ENCODE results near the gene INTS1.
A peak's percentile ranks its signal among the peaks of the same experiment; 100 is the strongest.

INTS1 gene, protein sequence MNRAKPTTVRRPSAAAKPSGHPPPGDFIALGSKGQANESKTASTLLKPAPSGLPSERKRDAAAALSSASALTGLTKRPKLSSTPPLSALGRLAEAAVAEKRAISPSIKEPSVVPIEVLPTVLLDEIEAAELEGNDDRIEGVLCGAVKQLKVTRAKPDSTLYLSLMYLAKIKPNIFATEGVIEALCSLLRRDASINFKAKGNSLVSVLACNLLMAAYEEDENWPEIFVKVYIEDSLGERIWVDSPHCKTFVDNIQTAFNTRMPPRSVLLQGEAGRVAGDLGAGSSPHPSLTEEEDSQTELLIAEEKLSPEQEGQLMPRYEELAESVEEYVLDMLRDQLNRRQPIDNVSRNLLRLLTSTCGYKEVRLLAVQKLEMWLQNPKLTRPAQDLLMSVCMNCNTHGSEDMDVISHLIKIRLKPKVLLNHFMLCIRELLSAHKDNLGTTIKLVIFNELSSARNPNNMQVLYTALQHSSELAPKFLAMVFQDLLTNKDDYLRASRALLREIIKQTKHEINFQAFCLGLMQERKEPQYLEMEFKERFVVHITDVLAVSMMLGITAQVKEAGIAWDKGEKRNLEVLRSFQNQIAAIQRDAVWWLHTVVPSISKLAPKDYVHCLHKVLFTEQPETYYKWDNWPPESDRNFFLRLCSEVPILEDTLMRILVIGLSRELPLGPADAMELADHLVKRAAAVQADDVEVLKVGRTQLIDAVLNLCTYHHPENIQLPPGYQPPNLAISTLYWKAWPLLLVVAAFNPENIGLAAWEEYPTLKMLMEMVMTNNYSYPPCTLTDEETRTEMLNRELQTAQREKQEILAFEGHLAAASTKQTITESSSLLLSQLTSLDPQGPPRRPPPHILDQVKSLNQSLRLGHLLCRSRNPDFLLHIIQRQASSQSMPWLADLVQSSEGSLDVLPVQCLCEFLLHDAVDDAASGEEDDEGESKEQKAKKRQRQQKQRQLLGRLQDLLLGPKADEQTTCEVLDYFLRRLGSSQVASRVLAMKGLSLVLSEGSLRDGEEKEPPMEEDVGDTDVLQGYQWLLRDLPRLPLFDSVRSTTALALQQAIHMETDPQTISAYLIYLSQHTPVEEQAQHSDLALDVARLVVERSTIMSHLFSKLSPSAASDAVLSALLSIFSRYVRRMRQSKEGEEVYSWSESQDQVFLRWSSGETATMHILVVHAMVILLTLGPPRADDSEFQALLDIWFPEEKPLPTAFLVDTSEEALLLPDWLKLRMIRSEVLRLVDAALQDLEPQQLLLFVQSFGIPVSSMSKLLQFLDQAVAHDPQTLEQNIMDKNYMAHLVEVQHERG (N-terminal part only)

DNA sequence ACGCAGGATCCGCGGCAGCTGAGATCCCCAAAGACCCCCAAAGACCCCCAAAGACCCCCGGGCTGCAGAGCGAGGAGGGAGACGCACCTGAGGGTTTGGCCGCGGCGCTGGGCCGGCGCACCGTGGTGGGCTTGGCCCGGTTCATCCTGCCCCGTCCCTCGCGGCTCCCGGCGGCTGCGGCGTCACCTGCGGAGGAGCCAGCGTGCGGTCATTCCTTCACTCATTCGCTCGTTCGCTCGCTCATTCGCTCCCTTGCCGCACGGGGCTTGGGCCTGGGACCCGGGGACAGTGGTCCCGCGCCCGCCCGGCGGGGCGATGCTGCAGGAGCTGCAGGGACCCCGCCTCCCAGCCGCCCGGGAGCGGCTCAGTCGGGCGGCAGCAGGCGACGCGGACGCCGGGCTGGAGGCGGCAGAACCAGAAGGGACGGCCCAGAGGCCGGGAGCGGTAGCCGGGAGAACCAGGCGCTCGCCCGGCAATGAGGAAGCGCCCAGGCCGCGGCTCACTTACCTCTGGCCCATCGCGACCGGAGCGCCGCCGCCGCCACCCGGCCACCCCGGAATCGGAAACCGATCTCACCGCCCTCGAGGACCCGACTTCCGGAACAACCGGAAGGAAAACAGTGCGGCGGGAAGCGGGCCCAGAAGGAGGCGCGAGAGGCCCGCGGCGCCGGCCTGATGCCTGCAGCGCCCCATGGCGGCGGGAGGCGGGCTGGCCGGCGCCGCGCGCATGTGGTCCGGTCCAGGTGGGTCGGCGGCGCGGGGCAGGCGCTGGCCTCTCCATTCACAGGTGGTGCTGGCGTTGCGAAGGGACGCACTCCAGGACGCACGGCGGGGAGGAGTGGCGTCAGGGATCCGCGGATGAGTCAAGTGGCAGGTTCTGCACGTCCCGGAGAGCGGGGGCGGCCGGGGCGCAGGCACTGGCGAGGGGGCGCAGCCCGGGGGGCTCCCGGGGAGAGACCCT lies at the start of gene INTS1:
INTS1 (minus strand) TSS at position 574 of the 960 bp plus-strand sequence; CDS start at position 145, 429 bp downstream.
- ATAC-seq: peak; percentile 93
- Mint-ChIP-seq H3K9me3 (no peaks in the 10 kb centered on the region), H3K36me3 (peaks cover 34% of the 10 kb centered on the region), H3K27ac (peak within 1 kb of the TSS; percentile 87), H3K4me3 (peak within 1 kb of the TSS; percentile 80), H3K4me1 (peaks cover 36% of the 10 kb centered on the region)
- DNase-seq (ENCODE audit: low spot score in 2 of 2): peak; percentile 83 to 93

DNA sequence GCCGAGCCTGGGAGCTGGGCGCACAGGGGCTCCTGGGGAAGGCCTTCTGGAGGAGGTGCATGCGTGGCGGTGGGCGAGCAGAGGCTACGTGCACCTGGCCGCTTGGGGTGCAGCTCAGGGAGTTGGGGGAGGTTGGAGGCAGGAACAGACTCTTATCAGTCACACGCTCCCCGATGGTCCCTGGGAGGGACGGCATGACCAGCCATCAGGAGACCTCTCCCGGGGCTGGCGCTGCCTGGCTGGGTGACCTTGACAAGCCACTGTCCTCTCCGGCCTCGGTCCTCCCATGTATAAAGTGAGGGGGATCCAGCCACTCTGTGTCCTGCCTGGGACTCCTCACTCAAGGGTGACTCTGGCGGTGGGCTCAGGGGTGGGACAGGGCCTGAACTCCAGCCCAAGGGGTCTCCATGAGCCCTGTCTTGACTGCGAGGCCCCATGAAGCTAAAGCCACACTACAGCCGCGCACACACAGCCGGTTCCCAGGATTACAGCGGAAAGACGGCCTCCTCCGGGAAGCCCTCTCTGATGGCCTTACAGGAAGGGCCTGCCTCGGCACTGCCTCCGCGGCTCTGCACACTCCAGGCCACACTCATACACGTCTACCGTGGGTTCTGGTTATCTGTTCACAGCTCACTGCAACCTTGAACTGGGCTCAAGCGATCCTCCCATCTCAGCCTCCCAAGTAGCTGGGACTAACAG lies 49.5 kb upstream of the INTS1 start:
- Mint-ChIP-seq H3K27ac (no peak overlapping the region), H3K4me3 (no peak overlapping the region), H3K36me3 (no peaks in the 10 kb centered on the region), H3K9me3 (no peaks in the 10 kb centered on the region), H3K4me1 (peaks cover 3% of the 10 kb centered on the region)
- DNase-seq (ENCODE audit: low spot score in 2 of 2) (no peak), ATAC-seq (no peak)

DNA sequence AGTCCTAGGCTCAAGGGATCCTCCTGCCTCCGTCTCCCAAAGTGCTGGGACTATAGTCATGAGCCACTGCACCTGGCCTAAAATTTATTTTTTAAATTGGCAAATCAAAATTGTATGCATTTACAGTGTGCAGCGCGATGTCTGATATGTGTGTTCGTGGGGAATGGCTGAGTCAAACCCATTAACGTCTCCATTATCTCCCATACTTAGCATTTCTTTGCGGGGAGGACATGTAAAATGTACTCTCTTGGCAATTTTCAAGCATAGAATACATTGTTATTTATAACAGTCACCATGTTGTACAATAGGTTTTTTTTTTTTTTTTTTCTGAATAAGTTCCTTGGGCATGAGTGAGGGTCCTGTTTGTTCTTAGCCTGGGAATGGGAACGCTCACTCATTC lies 48.0 kb upstream of the INTS1 start:
- no peak for ATAC-seq
- H3K27ac Mint-ChIP-seq: no peak overlapping the region
- peaks cover 9% of the 10 kb centered on the region for H3K4me1 Mint-ChIP-seq
- H3K9me3 Mint-ChIP-seq: no peaks in the 10 kb centered on the region
- H3K4me3 Mint-ChIP-seq: no peak overlapping the region
- no peak for DNase-seq (ENCODE audit: low spot score in 2 of 2)
- H3K36me3 Mint-ChIP-seq: no peaks in the 10 kb centered on the region

DNA sequence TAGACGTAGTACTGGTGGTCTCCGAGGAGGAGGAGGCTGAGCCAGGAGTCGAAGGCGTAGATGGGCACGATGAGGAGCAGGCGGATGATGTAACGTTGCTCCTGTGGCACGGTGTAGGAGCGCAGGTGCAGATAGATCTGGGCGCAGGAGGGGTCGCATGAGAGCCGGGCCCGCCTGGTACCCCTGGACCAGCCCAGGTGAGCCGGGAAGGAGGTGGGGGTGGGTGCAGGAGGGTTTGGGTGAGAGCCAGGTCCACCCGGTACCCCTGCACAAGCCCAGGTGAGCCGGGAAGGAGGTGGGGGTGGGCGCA lies 46.6 kb upstream of the INTS1 start:
- H3K36me3 Mint-ChIP-seq: peaks cover 4% of the 10 kb centered on the region
- H3K27ac Mint-ChIP-seq: no peak overlapping the region
- H3K9me3 Mint-ChIP-seq: no peaks in the 10 kb centered on the region
- DNase-seq (ENCODE audit: low spot score in 2 of 2) (no peak), ATAC-seq (no peak)
- H3K4me3 Mint-ChIP-seq: no peak overlapping the region
- H3K4me1 Mint-ChIP-seq: peaks cover 9% of the 10 kb centered on the region

DNA sequence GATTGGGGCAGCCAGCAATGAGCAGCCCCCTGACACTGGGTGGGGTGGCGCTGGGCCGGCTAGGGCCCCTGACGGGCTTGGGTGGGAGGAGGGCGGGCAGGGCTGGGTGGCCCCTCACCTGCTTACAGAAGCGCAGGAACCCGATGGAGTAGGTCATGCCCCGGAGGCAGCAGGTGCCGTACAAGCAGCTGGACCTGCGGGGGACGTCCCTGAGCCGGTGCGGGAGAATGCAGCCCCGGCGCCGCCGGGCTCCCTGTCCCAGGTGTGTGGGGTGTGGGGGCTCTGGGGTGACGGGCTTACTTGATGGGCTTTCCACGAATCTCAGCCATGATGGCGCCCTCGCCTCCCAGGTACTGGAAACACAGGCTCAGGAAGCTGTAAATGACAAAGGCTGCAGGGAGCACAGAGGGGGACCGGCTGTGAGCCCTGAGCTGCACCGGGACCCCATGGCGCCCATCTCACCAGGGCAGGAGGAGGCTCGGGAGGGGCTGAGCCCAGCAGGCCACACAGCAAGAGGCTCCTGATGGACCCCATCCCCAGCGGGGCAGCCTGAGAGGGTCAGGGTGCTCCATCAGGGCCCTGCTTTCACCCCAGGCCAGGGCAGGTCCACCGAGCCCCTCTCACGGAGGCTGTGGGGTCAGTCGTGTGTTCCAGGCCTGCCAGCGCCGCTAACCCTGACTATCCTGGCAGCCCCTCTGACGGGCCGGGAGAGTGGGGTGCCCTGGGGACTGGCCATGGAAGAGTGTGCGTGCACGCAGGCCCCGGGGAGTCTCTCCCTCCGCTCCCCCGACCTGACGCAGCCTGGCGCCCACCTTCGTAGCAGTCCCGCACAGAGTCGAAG lies 46.0 kb upstream of the INTS1 start:
- ATAC-seq: no peak
- no peak for DNase-seq (ENCODE audit: low spot score in 2 of 2)
- Mint-ChIP-seq H3K36me3 (peaks cover 5% of the 10 kb centered on the region), H3K9me3 (no peaks in the 10 kb centered on the region), H3K4me1 (peaks cover 9% of the 10 kb centered on the region), H3K4me3 (no peak overlapping the region), H3K27ac (no peak overlapping the region)

DNA sequence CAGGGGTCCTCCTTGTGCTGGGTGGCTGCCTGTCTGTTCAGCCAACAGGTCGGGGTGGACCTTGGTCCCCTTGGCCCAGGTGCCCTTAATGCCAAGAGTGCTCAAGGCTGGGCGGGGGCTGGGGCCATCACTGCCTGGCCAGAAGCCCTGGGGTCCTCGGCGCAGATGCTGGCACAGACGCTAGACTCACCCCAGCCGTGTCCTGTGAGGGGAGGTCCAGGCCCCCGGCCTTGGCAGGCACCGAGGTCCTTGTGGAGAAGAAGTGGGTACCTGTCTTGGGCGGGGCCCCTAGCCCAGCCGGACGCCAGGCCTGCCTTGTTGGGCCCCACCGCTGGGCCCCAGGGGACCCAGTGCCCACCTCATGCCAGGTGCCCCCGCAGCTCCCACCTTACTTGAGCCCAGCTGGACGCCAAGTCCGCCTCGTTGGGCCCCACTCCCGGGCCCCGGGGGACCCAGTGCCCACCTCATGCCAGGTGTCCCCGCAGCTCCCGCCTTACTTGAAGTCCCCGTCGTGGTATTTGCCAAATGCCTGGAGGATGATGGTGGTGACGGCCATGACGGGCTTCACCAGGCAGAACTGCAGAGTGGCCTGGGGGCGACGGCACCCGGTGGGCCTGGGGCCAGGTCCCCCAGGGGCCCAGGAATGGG lies 45.3 kb upstream of the INTS1 start:
- Mint-ChIP-seq H3K27ac (no peak overlapping the region), H3K4me3 (no peak overlapping the region), H3K4me1 (peaks cover 9% of the 10 kb centered on the region), H3K36me3 (peaks cover 10% of the 10 kb centered on the region), H3K9me3 (no peaks in the 10 kb centered on the region)
- no peak for DNase-seq (ENCODE audit: low spot score in 2 of 2)
- ATAC-seq: no peak

DNA sequence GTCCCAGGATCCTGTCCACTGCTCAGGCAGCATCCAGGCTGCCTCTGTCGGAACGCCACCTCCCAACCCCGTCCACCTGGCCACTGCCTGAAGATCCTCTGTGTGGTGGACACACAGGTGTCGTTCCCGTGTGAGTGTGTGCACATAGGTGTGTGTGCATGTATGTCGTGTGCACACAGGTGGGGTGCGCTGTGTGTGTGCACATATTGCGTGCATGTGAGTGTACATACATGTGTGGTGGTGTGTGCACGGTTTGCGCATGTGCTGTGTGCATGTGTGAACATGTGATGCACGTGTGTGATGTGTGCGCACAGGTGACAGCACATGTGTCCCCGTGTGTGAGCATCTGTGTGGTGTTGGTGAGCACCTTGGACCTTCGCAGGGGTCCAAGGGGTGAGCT lies 44.8 kb upstream of the INTS1 start:
- Mint-ChIP-seq H3K27ac (peak overlapping the region; percentile 66), H3K4me3 (no peak overlapping the region), H3K9me3 (no peaks in the 10 kb centered on the region), H3K4me1 (peaks cover 9% of the 10 kb centered on the region), H3K36me3 (peaks cover 15% of the 10 kb centered on the region)
- no peak for DNase-seq (ENCODE audit: low spot score in 2 of 2)
- no peak for ATAC-seq

DNA sequence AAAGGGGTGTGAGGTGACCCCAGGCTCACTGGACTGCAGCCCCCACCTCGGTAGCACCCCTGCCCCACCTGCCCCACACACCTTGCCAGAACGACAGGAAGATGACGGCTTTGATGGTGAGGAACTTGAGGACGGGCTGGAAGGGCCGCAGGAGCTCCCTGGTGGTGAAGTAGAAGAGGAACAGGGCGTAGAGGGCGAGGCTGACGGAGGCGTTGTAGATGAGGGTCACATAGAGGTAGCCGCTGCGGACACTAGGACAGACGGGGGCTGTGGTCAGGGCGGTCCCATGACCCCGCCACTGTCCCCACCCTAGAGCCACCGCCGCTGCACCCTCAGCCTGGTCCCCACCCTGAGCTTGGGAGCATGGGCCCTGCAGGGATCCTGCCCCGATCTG lies 44.2 kb upstream of the INTS1 start:
- no peak overlapping the region for H3K4me3 Mint-ChIP-seq
- peaks cover 20% of the 10 kb centered on the region for H3K36me3 Mint-ChIP-seq
- H3K27ac Mint-ChIP-seq: peak overlapping the region; percentile 66
- ATAC-seq (no peak), DNase-seq (ENCODE audit: low spot score in 2 of 2) (no peak)
- H3K4me1 Mint-ChIP-seq: peaks cover 9% of the 10 kb centered on the region
- H3K9me3 Mint-ChIP-seq: no peaks in the 10 kb centered on the region

DNA sequence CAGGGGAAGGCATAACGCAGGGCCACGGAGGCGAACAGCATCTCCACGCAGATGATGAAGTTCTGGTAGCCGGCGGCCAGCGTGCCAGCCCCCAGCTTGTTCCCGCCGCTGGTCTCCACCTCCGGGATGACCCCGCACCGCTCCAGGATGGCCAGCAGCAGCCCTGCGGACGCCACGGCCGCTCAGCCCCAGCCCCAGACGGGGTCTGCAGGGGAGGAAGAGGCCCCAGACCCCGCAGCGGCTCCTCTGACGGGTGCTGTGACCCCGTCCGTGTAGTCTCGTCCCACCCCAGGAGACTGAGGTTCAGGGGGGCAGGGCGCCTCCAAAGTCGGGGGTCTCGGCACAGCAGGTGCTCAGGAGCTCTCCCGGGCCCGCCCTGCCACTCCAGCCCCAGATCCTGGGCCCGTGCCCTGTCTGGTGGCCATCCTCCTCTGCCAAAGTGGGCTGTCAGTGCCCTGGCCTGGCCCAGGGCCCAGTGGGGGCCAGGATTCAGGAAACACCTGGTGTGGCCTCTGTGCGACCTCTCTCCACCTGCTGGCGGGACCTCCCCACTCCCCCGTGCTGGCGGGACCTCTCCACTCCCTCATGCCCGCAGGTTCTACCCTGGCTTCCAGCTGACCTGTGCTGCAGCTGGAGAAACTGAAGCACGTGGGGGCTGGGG lies 43.7 kb upstream of the INTS1 start:
- no peak for ATAC-seq
- Mint-ChIP-seq H3K4me1 (peaks cover 9% of the 10 kb centered on the region), H3K9me3 (no peaks in the 10 kb centered on the region), H3K4me3 (no peak overlapping the region), H3K36me3 (peaks cover 23% of the 10 kb centered on the region), H3K27ac (peak overlapping the region; percentile 66)
- no peak for DNase-seq (ENCODE audit: low spot score in 2 of 2)

DNA sequence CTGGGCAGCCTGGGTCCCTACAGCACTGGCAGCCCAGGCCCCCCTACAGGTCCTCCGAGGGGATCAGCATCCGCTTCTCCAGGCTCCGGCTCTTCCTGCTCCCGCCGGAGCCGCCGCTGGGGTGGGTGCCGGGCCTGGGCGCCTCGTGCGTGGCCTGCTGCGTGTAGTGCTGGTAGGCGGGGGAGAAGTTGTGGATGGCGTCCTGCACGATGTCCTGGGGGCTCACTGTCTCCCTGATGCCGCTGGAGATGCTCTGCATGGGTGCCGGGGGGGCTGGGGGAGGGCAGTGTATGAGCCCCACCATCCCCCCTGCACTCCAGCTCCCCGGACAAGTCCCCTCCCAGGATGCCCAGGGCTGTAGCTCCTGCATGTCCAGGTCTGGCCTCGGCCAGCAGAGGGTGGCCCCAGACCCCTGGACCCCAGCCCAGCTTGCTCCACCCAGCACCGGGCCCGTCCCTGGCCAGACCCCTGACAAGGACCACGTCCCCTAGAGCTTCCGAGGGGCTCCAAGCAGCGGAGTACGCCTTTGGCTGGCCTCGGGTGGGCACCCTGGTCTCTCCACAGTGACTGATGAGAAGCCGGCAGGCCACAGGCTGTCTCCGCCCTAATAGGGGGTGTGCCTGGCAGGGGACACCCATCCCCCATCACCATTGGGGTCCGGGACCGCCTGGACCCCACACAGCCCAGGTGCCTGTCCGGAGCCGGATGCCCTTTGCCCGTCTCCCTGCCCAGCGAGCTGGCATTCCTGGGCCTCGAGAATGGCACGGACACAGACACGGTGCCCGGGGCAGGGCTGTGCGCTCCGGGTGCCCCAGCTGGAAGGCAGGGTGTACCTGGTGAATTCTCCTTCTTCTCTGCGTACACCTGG lies 43.0 kb upstream of the INTS1 start:
- Mint-ChIP-seq H3K36me3 (peaks cover 30% of the 10 kb centered on the region), H3K4me1 (peaks cover 9% of the 10 kb centered on the region), H3K9me3 (no peaks in the 10 kb centered on the region), H3K4me3 (no peak overlapping the region), H3K27ac (no peak overlapping the region)
- no peak for ATAC-seq
- no peak for DNase-seq (ENCODE audit: low spot score in 2 of 2)

DNA sequence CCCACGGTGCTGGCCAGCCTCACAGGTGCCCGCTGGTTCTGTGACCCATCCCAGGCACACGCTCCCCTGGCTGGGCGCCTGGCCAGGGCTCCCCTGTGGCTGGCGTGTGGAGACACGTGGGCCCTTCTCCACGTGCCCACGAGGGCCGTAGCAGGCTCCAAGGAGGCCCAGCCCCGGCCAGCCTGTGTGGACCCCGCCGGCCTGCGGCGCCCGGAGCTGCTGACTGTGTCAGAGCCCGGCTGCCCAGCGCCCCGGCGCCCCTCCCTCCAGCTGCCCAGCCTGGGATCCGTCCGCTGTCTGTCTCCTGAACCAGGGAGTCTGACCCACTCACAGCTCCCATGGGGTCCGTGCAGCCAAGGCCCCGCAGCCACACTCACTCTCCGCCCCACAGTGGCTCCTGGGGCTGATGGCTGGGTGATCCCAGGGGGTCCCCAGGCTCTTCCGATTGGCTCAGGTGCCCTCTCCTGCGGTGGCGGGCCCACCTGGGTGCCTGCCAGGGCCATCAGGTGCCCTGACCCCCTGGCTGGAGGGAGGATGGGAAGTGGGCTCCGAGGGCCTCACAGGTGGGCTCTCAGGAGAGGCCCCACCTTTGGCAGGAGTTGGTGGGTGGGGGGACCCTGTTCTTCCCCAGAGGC lies 42.2 kb upstream of the INTS1 start:
- Mint-ChIP-seq H3K4me1 (peaks cover 9% of the 10 kb centered on the region), H3K4me3 (no peak overlapping the region), H3K36me3 (peaks cover 38% of the 10 kb centered on the region), H3K9me3 (no peaks in the 10 kb centered on the region), H3K27ac (no peak overlapping the region)
- ATAC-seq: no peak
- no peak for DNase-seq (ENCODE audit: low spot score in 2 of 2)

All from stimulated activated effector memory CD8-positive, alpha-beta T cell treated with anti-CD3 and anti-CD28 coated beads, Interleukin-12 subunit alpha, Interleukin-12 subunit beta, amount 100 ng/mL, for 72 hours (primary cell).